ENCODE measurements around the gene DBF4B. TPM values are rescaled to one million over a fixed set of nuclear protein-coding genes. Genes with fewer than 3 reads are reported as not detected.
"Not testable (repeated sequence)": the region's sequence is repeated elsewhere in the genome, so short reads cannot be mapped to it uniquely, and the experiment has no call there.

The DBF4B gene
- total and polyA plus RNA-seq, 2 donors (not counting 1 experiment from before 2014, with no cell fraction given), result 2.2 to 3.3 TPM

GRCh38 chr17:44707755-44708400 lies 587 bp upstream of the DBF4B start:
- Histone ChIP-seq H3K27me3 (ENCODE audit: control insufficient read depth, insufficient read depth, low read length) (no peaks in the 10 kb centered on the region), H3K4me3 (replicated peaks in 1 of 4; ENCODE audit: control extremely low read depth in 1 of 4, insufficient read depth in 1 of 4, low read depth in 3 of 4, low read length in 4 of 4) (peak overlapping the region; percentile 86 to 95 (median 90)), H3K36me3 (ENCODE audit: control insufficient read depth, insufficient read depth, low read length) (no peaks in the 10 kb centered on the region), H2AFZ (ENCODE audit: low read length) (peak overlapping the region; percentile 91), H3K4me2 (ENCODE audit: extremely low read depth, insufficient read depth, low read length) (peak overlapping the region; percentile 95), H3K9ac (ENCODE audit: insufficient read depth, low read length) (no peak overlapping the region), H3K4me1 (ENCODE audit: control insufficient read depth, extremely low read depth, insufficient read depth, low read length) (peaks cover 2% of the 10 kb centered on the region), H4K20me1 (ENCODE audit: control insufficient read depth, extremely low read depth, insufficient read depth, low read length) (no peaks in the 10 kb centered on the region), H3K79me2 (ENCODE audit: control insufficient read depth, insufficient read depth, low read length) (peaks cover 20% of the 10 kb centered on the region), H3K9me3 (ENCODE audit: control insufficient read depth, insufficient read depth, low read depth, low read length) (no peaks in the 10 kb centered on the region), H3K27ac (ENCODE audit: insufficient read depth, low read length) (peak overlapping the region; percentile 79)
- no peak for DNase-seq (ENCODE audit: low read depth in 2 of 2)
- no peak for TF ChIP-seq CTCF (conservative IDR thresholded peaks at IDR 0.05 in 1 of 2, IDR thresholded peaks at IDR 0.05 in 1 of 2; ENCODE audit: low read depth in 1 of 2, low read length in 2 of 2)
- no peak for TF ChIP-seq EZH2 (IDR thresholded peaks at IDR 0.05; ENCODE audit: low read length, missing control alignments)

- Histone ChIP-seq H3K9ac (ENCODE audit: insufficient read depth, low read length) (no peak overlapping the region), H3K4me1 (ENCODE audit: control insufficient read depth, extremely low read depth, insufficient read depth, low read length) (no peaks in the 10 kb centered on the region), H3K4me2 (ENCODE audit: extremely low read depth, insufficient read depth, low read length) (no peak overlapping the region), H2AFZ (ENCODE audit: low read length) (no peak overlapping the region), H3K27me3 (ENCODE audit: control insufficient read depth, insufficient read depth, low read length) (no peaks in the 10 kb centered on the region), H3K9me3 (ENCODE audit: control insufficient read depth, insufficient read depth, low read depth, low read length) (no peaks in the 10 kb centered on the region), H3K27ac (ENCODE audit: insufficient read depth, low read length) (no peak overlapping the region), H3K79me2 (ENCODE audit: control insufficient read depth, insufficient read depth, low read length) (no peaks in the 10 kb centered on the region), H3K36me3 (ENCODE audit: control insufficient read depth, insufficient read depth, low read length) (no peaks in the 10 kb centered on the region), H3K4me3 (replicated peaks in 1 of 4; ENCODE audit: control extremely low read depth in 1 of 4, insufficient read depth in 1 of 4, low read depth in 3 of 4, low read length in 4 of 4) (no peak overlapping the region), H4K20me1 (ENCODE audit: control insufficient read depth, extremely low read depth, insufficient read depth, low read length) (no peaks in the 10 kb centered on the region)
- no peak for TF ChIP-seq CTCF (conservative IDR thresholded peaks at IDR 0.05 in 1 of 2, IDR thresholded peaks at IDR 0.05 in 1 of 2; ENCODE audit: low read depth in 1 of 2, low read length in 2 of 2)
- TF ChIP-seq EZH2 (IDR thresholded peaks at IDR 0.05; ENCODE audit: low read length, missing control alignments), result no peak
- no peak for DNase-seq (ENCODE audit: low read depth in 2 of 2)
Measured at GRCh38 chr17:44719444-44719843, 11.0 kb downstream of the DBF4B start.

- TF ChIP-seq CTCF (conservative IDR thresholded peaks at IDR 0.05 in 1 of 2, IDR thresholded peaks at IDR 0.05 in 1 of 2; ENCODE audit: low read depth in 1 of 2, low read length in 2 of 2), result no peak
- TF ChIP-seq EZH2 (IDR thresholded peaks at IDR 0.05; ENCODE audit: low read length, missing control alignments), result no peak
- H3K9ac ChIP-seq (ENCODE audit: insufficient read depth, low read length), result no peak overlapping the region
- no peaks in the 10 kb centered on the region for H3K36me3 ChIP-seq (ENCODE audit: control insufficient read depth, insufficient read depth, low read length)
- no peak overlapping the region for H3K4me3 ChIP-seq (replicated peaks in 1 of 4; ENCODE audit: control extremely low read depth in 1 of 4, insufficient read depth in 1 of 4, low read depth in 3 of 4, low read length in 4 of 4)
- H3K4me1 ChIP-seq (ENCODE audit: control insufficient read depth, extremely low read depth, insufficient read depth, low read length), result no peaks in the 10 kb centered on the region
- no peak overlapping the region for H3K4me2 ChIP-seq (ENCODE audit: extremely low read depth, insufficient read depth, low read length)
- no peaks in the 10 kb centered on the region for H3K9me3 ChIP-seq (ENCODE audit: control insufficient read depth, insufficient read depth, low read depth, low read length)
- H3K79me2 ChIP-seq (ENCODE audit: control insufficient read depth, insufficient read depth, low read length), result no peaks in the 10 kb centered on the region
- DNase-seq (ENCODE audit: low read depth in 2 of 2), result no peak
- H2AFZ ChIP-seq (ENCODE audit: low read length), result no peak overlapping the region
- H3K27me3 ChIP-seq (ENCODE audit: control insufficient read depth, insufficient read depth, low read length), result no peaks in the 10 kb centered on the region
- H4K20me1 ChIP-seq (ENCODE audit: control insufficient read depth, extremely low read depth, insufficient read depth, low read length), result no peaks in the 10 kb centered on the region
- H3K27ac ChIP-seq (ENCODE audit: insufficient read depth, low read length), result no peak overlapping the region
Measured at GRCh38 chr17:44722254-44722653, 13.8 kb downstream of the DBF4B start.

GRCh38 chr17:44726121-44726520 lies 17.7 kb downstream of the DBF4B start:
- H3K36me3 ChIP-seq (ENCODE audit: control insufficient read depth, insufficient read depth, low read length); DNase-seq (ENCODE audit: low read depth in 2 of 2); H3K4me3 ChIP-seq (replicated peaks in 1 of 4; ENCODE audit: control extremely low read depth in 1 of 4, insufficient read depth in 1 of 4, low read depth in 3 of 4, low read length in 4 of 4); H3K27ac ChIP-seq (ENCODE audit: insufficient read depth, low read length); H3K9ac ChIP-seq (ENCODE audit: insufficient read depth, low read length); H2AFZ ChIP-seq (ENCODE audit: low read length); H3K4me1 ChIP-seq (ENCODE audit: control insufficient read depth, extremely low read depth, insufficient read depth, low read length); H3K4me2 ChIP-seq (ENCODE audit: extremely low read depth, insufficient read depth, low read length); H3K9me3 ChIP-seq (ENCODE audit: control insufficient read depth, insufficient read depth, low read depth, low read length); H4K20me1 ChIP-seq (ENCODE audit: control insufficient read depth, extremely low read depth, insufficient read depth, low read length); H3K27me3 ChIP-seq (ENCODE audit: control insufficient read depth, insufficient read depth, low read length); H3K79me2 ChIP-seq (ENCODE audit: control insufficient read depth, insufficient read depth, low read length): not testable (repeated sequence)

Data from fibroblast of lung (primary cell).